K562 (cell line): Measurements from ENCODE around the gene HPD. TPM values are rescaled to one million over a fixed set of nuclear protein-coding genes. Genes with fewer than 3 reads are reported as not detected.

ENCODE experiments used
- ERF ChIP-seq: fragments of 450-650 bp; formaldehyde crosslinking; IDR thresholded peaks from 2 replicates; pipeline ENCODE4 v1.4.0; 2020; ENCODE audit warnings: mild to moderate bottlenecking, mixed read lengths
- GABPA ChIP-seq: fragments of 200-800 bp; sonication (Bioruptor generic); conservative IDR thresholded peaks from 2 replicates; pipeline ENCODE4 v1.6.1; 2016; ENCODE audit warnings: low read depth, missing genetic modification characterization, missing compliant biosample characterization
- GTF2A2 ChIP-seq: IDR thresholded peaks from 2 replicates; pipeline ENCODE4 v1.6.1; 2016; ENCODE audit warnings: mild to moderate bottlenecking, missing genetic modification characterization, missing compliant biosample characterization
- IFI16 ChIP-seq: fragments of 250-450 bp; sonication (Bioruptor Pico); IDR thresholded peaks from 2 replicates; pipeline ENCODE4 v2.1.2; 2022; ENCODE audit warnings: mild to moderate bottlenecking, inconsistent platforms
- NFYB ChIP-seq: IDR thresholded peaks from 2 replicates; pipeline ENCODE4 v1.6.1; 2011; ENCODE audit warnings: mild to moderate bottlenecking, moderate library complexity; ENCODE audit not compliant: insufficient read length; ENCODE audit errors: extremely low read depth
- PKNOX1 ChIP-seq: fragments of 450-650 bp; IDR thresholded peaks from 2 replicates; pipeline ENCODE4 v1.6.1; 2016
- PPARD ChIP-seq: fragments of 250-450 bp; sonication (Bioruptor Pico); IDR thresholded peaks from 2 replicates; pipeline ENCODE4 v1.8.0; 2022; ENCODE audit warnings: inconsistent platforms, mild to moderate bottlenecking, moderate library complexity
- RBM39 ChIP-seq: fragments of 200-400 bp; formaldehyde crosslinking; optimal IDR thresholded peaks from 2 replicates; pipeline ENCODE3; 2018; ENCODE audit warnings: low read depth, low read length
- SOX6 ChIP-seq: fragments of 450-650 bp; IDR thresholded peaks from 2 replicates; pipeline ENCODE4 v1.6.1; 2014; ENCODE audit warnings: mild to moderate bottlenecking
- SREBF2 ChIP-seq: sonication (generic); formaldehyde crosslinking; IDR thresholded peaks from 2 replicates; pipeline ENCODE4 v1.4.0; 2020; ENCODE audit warnings: mild to moderate bottlenecking, missing genetic modification reagents
- ZNF175 ChIP-seq: fragments of 200-800 bp; sonication (Bioruptor generic); IDR thresholded peaks from 2 replicates; pipeline ENCODE4 v1.6.1; 2016; ENCODE audit warnings: low read depth, mild to moderate bottlenecking, missing genetic modification characterization, missing compliant biosample characterization
- ZNF277 ChIP-seq: fragments of 250-450 bp; sonication (Bioruptor Pico); IDR thresholded peaks from 2 replicates; pipeline ENCODE4 v1.8.0; 2022; ENCODE audit warnings: inconsistent platforms, mild to moderate bottlenecking, moderate library complexity, borderline replicate concordance
- ZNF282 ChIP-seq: sonication (generic); formaldehyde crosslinking; IDR thresholded peaks from 2 replicates; pipeline ENCODE4 v1.8.1; 2023; ENCODE audit warnings: missing genetic modification reagents
- ZNF41 ChIP-seq: fragments of 250-450 bp; sonication (Bioruptor Pico); conservative IDR thresholded peaks from 2 replicates; pipeline ENCODE4 v1.4.0; 2020; ENCODE audit warnings: mild to moderate bottlenecking
- ZSCAN32 ChIP-seq: fragments of 450-650 bp; formaldehyde crosslinking; IDR thresholded peaks from 2 replicates; pipeline ENCODE4 v1.4.0; 2020; ENCODE audit warnings: mild to moderate bottlenecking, moderate library complexity
- polyA plus RNA-seq, 8 experiments: library from polyadenylated mRNA; depleted of rRNA in 4 of 8; stranded (reverse) in 5 of 8; unstranded in 3 of 8; fragments of >200 nt; fragmentation: Nextera tagmentation in 2 of 8; fragmentation: Illumina TruSeq in 1 of 8; extraction: Ambion mirVana in 2 of 8; extraction: Trizol in 1 of 8; gene quantifications; 2 replicates each; pipeline versions ENCODE4 v1.2.1 to v1.2.3, GENCODE V29; 2011 to 2014; ENCODE audit warnings: inconsistent platforms in 1 of 8, missing spikeins in 1 of 8
- total RNA-seq, 7 experiments: library from RNA; depleted of rRNA in 6 of 7; stranded (reverse); fragments of >200 nt in 6 of 7; fragmentation: Illumina TruSeq in 2 of 7; extraction: Trizol in 2 of 7; gene quantifications; 2 replicates each; pipeline versions ENCODE4 v1.2.1 to v1.2.3, GENCODE V29; 2011 to 2021; ENCODE audit warnings: low replicate concordance in 1 of 7
- TF ChIP-seq, protein P1 (sequence below): fragments of 450-650 bp; formaldehyde crosslinking; IDR thresholded peaks from 2 replicates; pipeline ENCODE4 v1.4.0; 2020; ENCODE audit warnings: mild to moderate bottlenecking, moderate library complexity
- TF ChIP-seq, protein P2 (sequence below), 2 experiments: fragments of 450-650 bp; IDR thresholded peaks; 2 replicates each; pipeline ENCODE4 v1.6.1; 2016
- TF ChIP-seq, protein P3 (sequence below): sonication (generic); formaldehyde crosslinking; IDR thresholded peaks from 2 replicates; pipeline ENCODE4 v1.8.0; 2022; ENCODE audit warnings: missing genetic modification reagents, mild to moderate bottlenecking, borderline replicate concordance

HPD gene
- total and polyA plus RNA-seq, 9 of the 15 experiments (the other 6 are each of a cell fraction or from before 2014, with no cell fraction given), result 0.06 to 0.29 (median 0.07) TPM; not detected in 4

GRCh38 chr12:121803861-121804416, 54.7 kb downstream of the HPD start, which contains the start of gene SETD1B (continued):
- TF ChIP-seq, protein P1, sequence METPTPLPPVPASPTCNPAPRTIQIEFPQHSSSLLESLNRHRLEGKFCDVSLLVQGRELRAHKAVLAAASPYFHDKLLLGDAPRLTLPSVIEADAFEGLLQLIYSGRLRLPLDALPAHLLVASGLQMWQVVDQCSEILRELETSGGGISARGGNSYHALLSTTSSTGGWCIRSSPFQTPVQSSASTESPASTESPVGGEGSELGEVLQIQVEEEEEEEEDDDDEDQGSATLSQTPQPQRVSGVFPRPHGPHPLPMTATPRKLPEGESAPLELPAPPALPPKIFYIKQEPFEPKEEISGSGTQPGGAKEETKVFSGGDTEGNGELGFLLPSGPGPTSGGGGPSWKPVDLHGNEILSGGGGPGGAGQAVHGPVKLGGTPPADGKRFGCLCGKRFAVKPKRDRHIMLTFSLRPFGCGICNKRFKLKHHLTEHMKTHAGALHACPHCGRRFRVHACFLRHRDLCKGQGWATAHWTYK (CRISPR knock-in tag), result no peak
- TF ChIP-seq ZNF41 (CRISPR knock-in tag), result no peak
- no peak for TF ChIP-seq IFI16 (CRISPR knock-in tag)
- TF ChIP-seq NFYB, result no peak
- TF ChIP-seq, protein P2, sequence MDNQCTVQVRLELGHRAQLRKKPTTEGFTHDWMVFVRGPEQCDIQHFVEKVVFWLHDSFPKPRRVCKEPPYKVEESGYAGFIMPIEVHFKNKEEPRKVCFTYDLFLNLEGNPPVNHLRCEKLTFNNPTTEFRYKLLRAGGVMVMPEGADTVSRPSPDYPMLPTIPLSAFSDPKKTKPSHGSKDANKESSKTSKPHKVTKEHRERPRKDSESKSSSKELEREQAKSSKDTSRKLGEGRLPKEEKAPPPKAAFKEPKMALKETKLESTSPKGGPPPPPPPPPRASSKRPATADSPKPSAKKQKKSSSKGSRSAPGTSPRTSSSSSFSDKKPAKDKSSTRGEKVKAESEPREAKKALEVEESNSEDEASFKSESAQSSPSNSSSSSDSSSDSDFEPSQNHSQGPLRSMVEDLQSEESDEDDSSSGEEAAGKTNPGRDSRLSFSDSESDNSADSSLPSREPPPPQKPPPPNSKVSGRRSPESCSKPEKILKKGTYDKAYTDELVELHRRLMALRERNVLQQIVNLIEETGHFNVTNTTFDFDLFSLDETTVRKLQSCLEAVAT (IDR thresholded peaks at IDR 0.05), result 0 out of 4 replicates have a peak, but pooled peaks of 1 of the 2 experiments have one; percentile 8
- TF ChIP-seq SOX6, result no peak
- no peak for TF ChIP-seq ZSCAN32 (CRISPR knock-in tag)
- peak; percentile 43; the same call in 1 of the 2 replicates for TF ChIP-seq ERF (CRISPR knock-in tag)
- no peak for TF ChIP-seq RBM39
- TF ChIP-seq ZNF175, result no peak
- TF ChIP-seq ZNF277 (CRISPR knock-in tag), result no peak
- TF ChIP-seq ZNF282 (CRISPR knock-in tag), result no peak
- TF ChIP-seq, protein P3, sequence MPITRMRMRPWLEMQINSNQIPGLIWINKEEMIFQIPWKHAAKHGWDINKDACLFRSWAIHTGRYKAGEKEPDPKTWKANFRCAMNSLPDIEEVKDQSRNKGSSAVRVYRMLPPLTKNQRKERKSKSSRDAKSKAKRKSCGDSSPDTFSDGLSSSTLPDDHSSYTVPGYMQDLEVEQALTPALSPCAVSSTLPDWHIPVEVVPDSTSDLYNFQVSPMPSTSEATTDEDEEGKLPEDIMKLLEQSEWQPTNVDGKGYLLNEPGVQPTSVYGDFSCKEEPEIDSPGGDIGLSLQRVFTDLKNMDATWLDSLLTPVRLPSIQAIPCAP (CRISPR knock-in tag), result no peak
- TF ChIP-seq GTF2A2, result 0 out of 2 replicates have a peak, but pooled peaks have one; percentile 15
- TF ChIP-seq PPARD (CRISPR knock-in tag), result no peak
- no peak for TF ChIP-seq GABPA (tag)
- TF ChIP-seq SREBF2, result no peak
- 0 out of 2 replicates have a peak, but pooled peaks have one; percentile 37 for TF ChIP-seq PKNOX1
